HepG2 (cell line): ENCODE data around the gene BCL11B.

Experiments used
- AKAP8 ChIP-seq: sonication (generic); formaldehyde crosslinking; IDR thresholded peaks from 2 replicates; pipeline ENCODE4 v1.5.1; 2020; ENCODE audit warnings: mild to moderate bottlenecking, missing genetic modification reagents
- EP300 ChIP-seq, 3 experiments: sonication (generic) in 1 of 3; formaldehyde crosslinking in 1 of 3; IDR thresholded peaks; 2 replicates each; pipeline versions ENCODE4 v1.5.1 to v1.6.1; 2011 to 2020; ENCODE audit warnings: low read depth in 2 of 3, low read length in 2 of 3, borderline replicate concordance in 1 of 3, improper control_type of control experiment in 1 of 3, mild to moderate bottlenecking in 1 of 3, missing genetic modification reagents in 1 of 3, moderate library complexity in 1 of 3
- HES4 ChIP-seq: sonication (generic); formaldehyde crosslinking; IDR thresholded peaks from 2 replicates; pipeline ENCODE4 v1.9.0; 2021; ENCODE audit warnings: mild to moderate bottlenecking, missing genetic modification reagents, borderline replicate concordance
- NCOA1 ChIP-seq: sonication (generic); formaldehyde crosslinking; IDR thresholded peaks from 2 replicates; pipeline ENCODE4 v1.9.0; 2021; ENCODE audit warnings: missing genetic modification reagents

GRCh38 chr14:99168330-99168729 lies 103.7 kb downstream of the BCL11B start:
- TF ChIP-seq HES4 (no peak), NCOA1 (CRISPR knock-in tag) (no peak), AKAP8 (CRISPR knock-in tag) (no peak), EP300 (IDR thresholded peaks at IDR 0.05; ENCODE audit: low read depth in 2 of 2, low read length in 2 of 2) (no peak), EP300 (CRISPR knock-in tag; IDR thresholded peaks at IDR 0.05; ENCODE audit: borderline replicate concordance) (no peak)
